ENCODE results near the gene SHE. TPM values are rescaled to one million over a fixed set of nuclear protein-coding genes. Genes with fewer than 3 reads are reported as not detected.

Gene SHE
- total RNA-seq, 1 experiment from 2014 or later, result not detected

DNA sequence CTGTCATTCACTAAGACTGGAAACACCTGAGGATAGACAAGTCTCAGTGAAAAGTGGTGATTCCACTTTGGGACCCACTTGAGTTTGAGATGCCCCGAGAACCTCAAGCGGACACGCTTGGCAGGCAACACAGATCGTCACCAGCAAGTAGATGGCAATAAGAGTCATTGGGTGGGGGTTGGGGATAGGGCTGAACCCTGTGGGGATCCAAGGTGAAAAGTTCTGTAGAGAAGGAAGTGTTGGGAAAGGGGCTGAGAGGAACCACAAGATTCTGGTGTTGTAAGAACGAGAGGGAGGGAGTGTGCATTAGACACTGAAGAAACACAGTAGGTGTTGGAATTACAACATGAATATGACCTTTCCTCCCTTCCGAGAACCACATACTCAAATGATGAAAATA lies 45.6 kb downstream of the SHE start:
- Histone ChIP-seq H3K27ac (ENCODE audit: low read depth, low read length) (no peak overlapping the region), H3K4me1 (ENCODE audit: control insufficient read depth in 1 of 2, insufficient read depth in 2 of 2, low read length in 2 of 2) (peaks cover 6% of the 10 kb centered on the region in 2 experiments; a peak in 2 of 4 replicates), H3K79me2 (ENCODE audit: insufficient read depth, low read length) (no peaks in the 10 kb centered on the region), H3K9me3 (ENCODE audit: control insufficient read depth in 1 of 2, insufficient read depth in 1 of 2, low read depth in 1 of 2, low read length in 2 of 2) (no peaks in the 10 kb centered on the region), H3K36me3 (ENCODE audit: control insufficient read depth in 1 of 2, insufficient read depth in 2 of 2, low read length in 2 of 2) (no peaks in the 10 kb centered on the region), H2AFZ (ENCODE audit: low read depth, low read length, poor library complexity, severe bottlenecking) (no peak overlapping the region), H3K27me3 (ENCODE audit: insufficient read depth, low read length) (no peaks in the 10 kb centered on the region), H4K20me1 (ENCODE audit: insufficient read depth) (no peaks in the 10 kb centered on the region), H3K9ac (ENCODE audit: low read length) (no peak overlapping the region), H3K4me3 (replicated peaks in 1 of 2; ENCODE audit: low read depth in 1 of 2, low read length in 2 of 2) (no peak overlapping the region), H3K4me2 (ENCODE audit: low read length) (no peak overlapping the region), H3K9me2 (ENCODE audit: insufficient read depth) (no peaks in the 10 kb centered on the region)
- intact Hi-C loops (cut with micrococcal nuclease), result no loop called here
- CTCF ChIA-PET, result no interaction called here
- ATAC-seq (no peak), DNase-seq (ENCODE audit: low read depth, low spot score) (no peak)
- no TSS peak for BruUV-seq (replicated peaks)
- RAD21 ChIA-PET (ENCODE audit: low non-redundant PET in 1 of 2, low total read pairs in 2 of 2, uncharacterized antibody in 2 of 2, unreplicated experiment in 2 of 2), result no interaction called here
- POLR2A ChIA-PET, result no interaction called here
- TF ChIP-seq POLR2AphosphoS5 (IDR thresholded peaks at IDR 0.05; ENCODE audit: low read depth, low read length) (no peak), CBX3 (IDR thresholded peaks at IDR 0.05; ENCODE audit: low read depth) (no peak), ZNF274 (IDR thresholded peaks at IDR 0.05; ENCODE audit: low read depth, low read length) (no peak), SP1 (IDR thresholded peaks at IDR 0.05; ENCODE audit: low read depth) (no peak), EZH2phosphoT487 (IDR thresholded peaks at IDR 0.05; ENCODE audit: borderline replicate concordance) (no peak), POLR2A (IDR thresholded peaks at IDR 0.05; ENCODE audit: borderline replicate concordance, extremely low read depth, insufficient read depth, insufficient read length) (no peak), JUND (IDR thresholded peaks at IDR 0.05) (no peak), EGR1 (IDR thresholded peaks at IDR 0.05; ENCODE audit: low read depth) (no peak), RAD21 (IDR thresholded peaks at IDR 0.05; ENCODE audit: low read depth) (no peak), CEBPB (IDR thresholded peaks at IDR 0.05; ENCODE audit: low read depth) (no peak), ELF1 (IDR thresholded peaks at IDR 0.05; ENCODE audit: borderline replicate concordance, low read depth) (no peak), EZH2 (IDR thresholded peaks at IDR 0.05) (no peak), ZFX (IDR thresholded peaks at IDR 0.05) (no peak), TCF7L2 (IDR thresholded peaks at IDR 0.05; ENCODE audit: borderline replicate concordance, extremely low read depth, insufficient read depth, insufficient read length) (no peak), MAX (IDR thresholded peaks at IDR 0.05) (no peak), SRF (IDR thresholded peaks at IDR 0.05; ENCODE audit: low read depth) (no peak), YY1 (IDR thresholded peaks at IDR 0.05; ENCODE audit: extremely low read depth, insufficient replicate concordance, low read depth, low read length) (no peak), FOSL1 (IDR thresholded peaks at IDR 0.05; ENCODE audit: low read depth) (no peak), ZBTB33 (IDR thresholded peaks at IDR 0.05; ENCODE audit: extremely low read depth, insufficient replicate concordance, low read length) (no peak)
- TF ChIP-seq, protein P1, sequence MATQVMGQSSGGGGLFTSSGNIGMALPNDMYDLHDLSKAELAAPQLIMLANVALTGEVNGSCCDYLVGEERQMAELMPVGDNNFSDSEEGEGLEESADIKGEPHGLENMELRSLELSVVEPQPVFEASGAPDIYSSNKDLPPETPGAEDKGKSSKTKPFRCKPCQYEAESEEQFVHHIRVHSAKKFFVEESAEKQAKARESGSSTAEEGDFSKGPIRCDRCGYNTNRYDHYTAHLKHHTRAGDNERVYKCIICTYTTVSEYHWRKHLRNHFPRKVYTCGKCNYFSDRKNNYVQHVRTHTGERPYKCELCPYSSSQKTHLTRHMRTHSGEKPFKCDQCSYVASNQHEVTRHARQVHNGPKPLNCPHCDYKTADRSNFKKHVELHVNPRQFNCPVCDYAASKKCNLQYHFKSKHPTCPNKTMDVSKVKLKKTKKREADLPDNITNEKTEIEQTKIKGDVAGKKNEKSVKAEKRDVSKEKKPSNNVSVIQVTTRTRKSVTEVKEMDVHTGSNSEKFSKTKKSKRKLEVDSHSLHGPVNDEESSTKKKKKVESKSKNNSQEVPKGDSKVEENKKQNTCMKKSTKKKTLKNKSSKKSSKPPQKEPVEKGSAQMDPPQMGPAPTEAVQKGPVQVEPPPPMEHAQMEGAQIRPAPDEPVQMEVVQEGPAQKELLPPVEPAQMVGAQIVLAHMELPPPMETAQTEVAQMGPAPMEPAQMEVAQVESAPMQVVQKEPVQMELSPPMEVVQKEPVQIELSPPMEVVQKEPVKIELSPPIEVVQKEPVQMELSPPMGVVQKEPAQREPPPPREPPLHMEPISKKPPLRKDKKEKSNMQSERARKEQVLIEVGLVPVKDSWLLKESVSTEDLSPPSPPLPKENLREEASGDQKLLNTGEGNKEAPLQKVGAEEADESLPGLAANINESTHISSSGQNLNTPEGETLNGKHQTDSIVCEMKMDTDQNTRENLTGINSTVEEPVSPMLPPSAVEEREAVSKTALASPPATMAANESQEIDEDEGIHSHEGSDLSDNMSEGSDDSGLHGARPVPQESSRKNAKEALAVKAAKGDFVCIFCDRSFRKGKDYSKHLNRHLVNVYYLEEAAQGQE (IDR thresholded peaks at IDR 0.05; ENCODE audit: low read depth), result no peak
